HepG2 (cell line): Measurements from ENCODE around the gene MSANTD1. TPM values are rescaled to one million over a fixed set of nuclear protein-coding genes. Genes with fewer than 3 reads are reported as not detected.

Experiments
- ERF ChIP-seq: IDR thresholded peaks from 2 replicates; pipeline ENCODE4 v1.6.1; 2018; ENCODE audit warnings: missing biosample characterization, missing genetic modification reagents
- JUN ChIP-seq: sonication (generic); formaldehyde crosslinking; IDR thresholded peaks from 2 replicates; pipeline ENCODE4 v1.4.0; 2020; ENCODE audit warnings: mild to moderate bottlenecking, missing genetic modification reagents
- JUNB ChIP-seq: sonication (generic); formaldehyde crosslinking; IDR thresholded peaks from 2 replicates; pipeline ENCODE4 v1.8.0; 2022; ENCODE audit warnings: missing genetic modification reagents, mild to moderate bottlenecking, borderline replicate concordance
- MTA3 ChIP-seq: sonication (generic); formaldehyde crosslinking; IDR thresholded peaks from 2 replicates; pipeline ENCODE4 v1.4.0; 2020; ENCODE audit warnings: missing genetic modification reagents
- PAF1 ChIP-seq: IDR thresholded peaks from 2 replicates; pipeline ENCODE4 v1.6.1; 2016; ENCODE audit warnings: missing genetic modification reagents, missing compliant biosample characterization
- RXRA ChIP-seq: sonication (generic); formaldehyde crosslinking; IDR thresholded peaks from 2 replicates; pipeline ENCODE4 v1.5.1; 2020; ENCODE audit warnings: missing genetic modification reagents
- SNAPC5 ChIP-seq: sonication (generic); formaldehyde crosslinking; IDR thresholded peaks from 2 replicates; pipeline ENCODE4 v1.8.1; 2023; ENCODE audit warnings: mild to moderate bottlenecking, missing genetic modification reagents, borderline replicate concordance
- ZBTB8A ChIP-seq: sonication (generic); formaldehyde crosslinking; IDR thresholded peaks from 2 replicates; pipeline ENCODE4 v1.4.0; 2020; ENCODE audit warnings: mild to moderate bottlenecking, low read depth, missing genetic modification reagents, borderline replicate concordance
- ZFYVE20 ChIP-seq: sonication (generic); formaldehyde crosslinking; IDR thresholded peaks from 2 replicates; pipeline ENCODE4 v1.8.0; 2023; ENCODE audit warnings: low read depth, mild to moderate bottlenecking, moderate library complexity, missing genetic modification reagents, borderline replicate concordance
- ZNF512B ChIP-seq: sonication (generic); formaldehyde crosslinking; IDR thresholded peaks from 2 replicates; pipeline ENCODE4 v1.5.1; 2020; ENCODE audit warnings: missing genetic modification reagents, mild to moderate bottlenecking, borderline replicate concordance
- ZNF761 ChIP-seq: sonication (generic); formaldehyde crosslinking; conservative IDR thresholded peaks from 2 replicates; pipeline ENCODE4 v1.4.0; 2020; ENCODE audit warnings: mild to moderate bottlenecking, missing genetic modification reagents
- ZNF772 ChIP-seq: sonication (generic); formaldehyde crosslinking; IDR thresholded peaks from 2 replicates; pipeline ENCODE4 v1.5.0; 2020; ENCODE audit warnings: mild to moderate bottlenecking, missing genetic modification reagents
- polyA plus RNA-seq, 8 experiments: library from polyadenylated mRNA; depleted of rRNA in 3 of 8; stranded (reverse) in 7 of 8; unstranded in 1 of 8; fragments of >200 nt; fragmentation: Illumina TruSeq in 4 of 8; extraction: Trizol in 4 of 8; gene quantifications; 2 replicates each; pipeline versions ENCODE4 v1.2.1 to v1.2.3, GENCODE V29; 2011 to 2016; ENCODE audit warnings: low read depth in 4 of 8, missing spikeins in 1 of 8, mixed read lengths in 1 of 8; ENCODE audit not compliant: insufficient read depth in 1 of 8
- total RNA-seq, 5 experiments: library from RNA; depleted of rRNA; stranded (reverse); fragments of >200 nt; fragmentation: Illumina TruSeq; extraction: Trizol; gene quantifications; 2 replicates each; pipeline ENCODE4 v1.2.3, GENCODE V29; 2016; ENCODE audit warnings: low read depth in 1 of 5
- TF ChIP-seq, protein P1 (sequence below): sonication (generic); formaldehyde crosslinking; IDR thresholded peaks from 2 replicates; pipeline ENCODE4 v1.5.0; 2020; ENCODE audit warnings: missing genetic modification reagents
- TF ChIP-seq, protein P2 (sequence below): sonication (generic); formaldehyde crosslinking; IDR thresholded peaks from 2 replicates; pipeline ENCODE4 v1.8.0; 2022; ENCODE audit warnings: mild to moderate bottlenecking, missing genetic modification reagents, borderline replicate concordance
- TF ChIP-seq, protein P3 (sequence below): sonication (generic); formaldehyde crosslinking; IDR thresholded peaks from 2 replicates; pipeline ENCODE4 v1.8.0; 2022; ENCODE audit warnings: low read depth, missing genetic modification reagents
- TF ChIP-seq, protein P4 (sequence below): sonication (generic); formaldehyde crosslinking; IDR thresholded peaks from 2 replicates; pipeline ENCODE4 v1.5.1; 2020; ENCODE audit warnings: mild to moderate bottlenecking, missing genetic modification reagents, moderate library complexity
- TF ChIP-seq, protein P5 (sequence below): sonication (generic); formaldehyde crosslinking; IDR thresholded peaks from 2 replicates; pipeline ENCODE4 v1.4.0; 2020; ENCODE audit warnings: missing genetic modification reagents, borderline replicate concordance

MSANTD1 gene
- total and polyA plus RNA-seq, 2 of the 13 experiments (the other 11 are each of a cell fraction or from before 2014, with no cell fraction given), result 0.22 to 0.40 TPM

DNA sequence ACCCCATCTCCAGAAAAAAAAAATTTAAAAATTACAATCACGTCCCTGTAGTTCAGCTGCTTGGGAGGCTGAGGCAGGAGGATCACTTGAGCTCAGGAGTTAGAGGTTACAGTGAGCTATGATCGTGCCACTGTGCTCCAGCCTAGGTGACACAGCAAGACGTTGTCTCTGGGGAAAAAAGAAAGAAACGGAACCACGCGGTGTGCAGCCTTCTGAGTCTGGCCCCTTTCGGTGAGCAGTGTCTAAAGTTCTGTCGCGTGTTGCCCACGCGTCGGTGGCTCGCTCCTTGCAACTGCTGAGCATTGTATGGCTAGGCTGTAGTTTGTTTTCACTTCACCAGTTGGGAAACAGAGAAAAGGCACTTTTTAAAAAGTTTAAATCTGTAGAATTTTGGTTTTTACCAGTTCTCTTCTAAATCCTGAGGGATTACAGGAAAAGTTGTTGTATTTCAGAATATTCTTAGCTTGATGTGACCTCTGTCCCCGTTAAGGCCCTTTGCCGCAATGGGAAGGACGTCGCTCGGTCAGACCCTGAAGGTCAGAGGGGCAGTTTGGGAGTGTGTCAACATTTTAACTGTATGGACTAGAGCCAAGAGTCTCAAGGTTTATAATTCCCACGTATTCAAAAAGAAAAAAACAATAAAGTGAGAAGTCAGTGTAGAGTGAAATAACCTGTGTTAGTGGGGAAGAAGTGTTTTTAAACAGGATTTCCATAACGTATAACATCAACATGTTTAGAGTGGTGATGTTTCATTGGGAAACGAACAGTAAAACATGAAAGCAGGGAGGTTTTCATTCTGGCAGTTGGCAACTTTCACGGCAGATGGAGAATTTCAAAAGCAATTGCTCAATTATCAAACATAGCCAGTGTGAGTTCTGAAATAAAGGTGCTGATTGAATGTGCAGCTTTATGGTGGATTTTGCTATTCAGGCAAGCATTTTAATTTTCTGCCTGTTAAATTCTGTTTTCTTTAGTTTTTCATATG, 45.8 kb upstream of the MSANTD1 start (continued):
- TF ChIP-seq, protein P1, sequence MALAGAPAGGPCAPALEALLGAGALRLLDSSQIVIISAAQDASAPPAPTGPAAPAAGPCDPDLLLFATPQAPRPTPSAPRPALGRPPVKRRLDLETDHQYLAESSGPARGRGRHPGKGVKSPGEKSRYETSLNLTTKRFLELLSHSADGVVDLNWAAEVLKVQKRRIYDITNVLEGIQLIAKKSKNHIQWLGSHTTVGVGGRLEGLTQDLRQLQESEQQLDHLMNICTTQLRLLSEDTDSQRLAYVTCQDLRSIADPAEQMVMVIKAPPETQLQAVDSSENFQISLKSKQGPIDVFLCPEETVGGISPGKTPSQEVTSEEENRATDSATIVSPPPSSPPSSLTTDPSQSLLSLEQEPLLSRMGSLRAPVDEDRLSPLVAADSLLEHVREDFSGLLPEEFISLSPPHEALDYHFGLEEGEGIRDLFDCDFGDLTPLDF, result no peak
- TF ChIP-seq ZNF761 (CRISPR knock-in tag), result 0 out of 2 replicates have a peak, but pooled peaks have one; percentile 20
- TF ChIP-seq ZBTB8A, result no peak
- TF ChIP-seq, protein P2, sequence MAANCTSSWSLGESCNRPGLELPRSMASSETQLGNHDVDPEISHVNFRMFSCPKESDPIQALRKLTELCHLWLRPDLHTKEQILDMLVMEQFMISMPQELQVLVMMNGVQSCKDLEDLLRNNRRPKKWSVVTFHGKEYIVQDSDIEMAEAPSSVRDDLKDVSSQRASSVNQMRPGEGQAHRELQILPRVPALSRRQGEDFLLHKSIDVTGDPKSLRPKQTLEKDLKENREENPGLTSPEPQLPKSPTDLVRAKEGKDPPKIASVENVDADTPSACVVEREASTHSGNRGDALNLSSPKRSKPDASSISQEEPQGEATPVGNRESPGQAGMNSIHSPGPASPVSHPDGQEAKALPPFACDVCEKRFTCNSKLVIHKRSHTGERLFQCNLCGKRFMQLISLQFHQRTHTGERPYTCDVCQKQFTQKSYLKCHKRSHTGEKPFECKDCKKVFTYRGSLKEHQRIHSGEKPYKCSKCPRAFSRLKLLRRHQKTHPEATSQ, result no peak
- TF ChIP-seq ZFYVE20 (CRISPR knock-in tag), result no peak
- no peak for TF ChIP-seq SNAPC5 (CRISPR knock-in tag)
- no peak for TF ChIP-seq MTA3 (CRISPR knock-in tag)
- no peak for TF ChIP-seq PAF1 (CRISPR knock-in tag)
- TF ChIP-seq JUN (CRISPR knock-in tag), result no peak
- TF ChIP-seq, protein P3, sequence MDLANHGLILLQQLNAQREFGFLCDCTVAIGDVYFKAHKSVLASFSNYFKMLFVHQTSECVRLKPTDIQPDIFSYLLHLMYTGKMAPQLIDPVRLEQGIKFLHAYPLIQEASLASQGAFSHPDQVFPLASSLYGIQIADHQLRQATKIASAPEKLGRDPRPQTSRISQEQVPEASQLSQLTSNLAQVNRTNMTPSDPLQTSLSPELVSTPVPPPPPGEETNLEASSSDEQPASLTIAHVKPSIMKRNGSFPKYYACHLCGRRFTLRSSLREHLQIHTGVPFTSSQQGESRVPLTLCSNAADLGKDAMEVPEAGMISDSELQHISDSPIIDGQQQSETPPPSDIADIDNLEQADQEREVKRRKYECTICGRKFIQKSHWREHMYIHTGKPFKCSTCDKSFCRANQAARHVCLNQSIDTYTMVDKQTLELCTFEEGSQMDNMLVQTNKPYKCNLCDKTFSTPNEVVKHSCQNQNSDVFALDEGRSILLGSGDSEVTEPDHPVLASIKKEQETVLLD (CRISPR knock-in tag), result no peak
- no peak for TF ChIP-seq ERF (CRISPR knock-in tag)
- TF ChIP-seq, protein P4, sequence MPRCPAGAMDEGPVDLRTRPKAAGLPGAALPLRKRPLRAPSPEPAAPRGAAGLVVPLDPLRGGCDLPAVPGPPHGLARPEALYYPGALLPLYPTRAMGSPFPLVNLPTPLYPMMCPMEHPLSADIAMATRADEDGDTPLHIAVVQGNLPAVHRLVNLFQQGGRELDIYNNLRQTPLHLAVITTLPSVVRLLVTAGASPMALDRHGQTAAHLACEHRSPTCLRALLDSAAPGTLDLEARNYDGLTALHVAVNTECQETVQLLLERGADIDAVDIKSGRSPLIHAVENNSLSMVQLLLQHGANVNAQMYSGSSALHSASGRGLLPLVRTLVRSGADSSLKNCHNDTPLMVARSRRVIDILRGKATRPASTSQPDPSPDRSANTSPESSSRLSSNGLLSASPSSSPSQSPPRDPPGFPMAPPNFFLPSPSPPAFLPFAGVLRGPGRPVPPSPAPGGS (CRISPR knock-in tag), result no peak
- TF ChIP-seq RXRA (CRISPR knock-in tag), result peak; percentile 43; the same call in 1 of the 2 replicates
- TF ChIP-seq ZNF772, result no peak
- TF ChIP-seq JUNB (CRISPR knock-in tag), result no peak
- TF ChIP-seq ZNF512B (CRISPR knock-in tag), result no peak
- TF ChIP-seq, protein P5, sequence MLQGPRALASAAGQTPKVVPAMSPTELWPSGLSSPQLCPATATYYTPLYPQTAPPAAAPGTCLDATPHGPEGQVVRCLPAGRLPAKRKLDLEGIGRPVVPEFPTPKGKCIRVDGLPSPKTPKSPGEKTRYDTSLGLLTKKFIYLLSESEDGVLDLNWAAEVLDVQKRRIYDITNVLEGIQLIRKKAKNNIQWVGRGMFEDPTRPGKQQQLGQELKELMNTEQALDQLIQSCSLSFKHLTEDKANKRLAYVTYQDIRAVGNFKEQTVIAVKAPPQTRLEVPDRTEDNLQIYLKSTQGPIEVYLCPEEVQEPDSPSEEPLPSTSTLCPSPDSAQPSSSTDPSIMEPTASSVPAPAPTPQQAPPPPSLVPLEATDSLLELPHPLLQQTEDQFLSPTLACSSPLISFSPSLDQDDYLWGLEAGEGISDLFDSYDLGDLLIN (CRISPR knock-in tag), result no peak
